Activated CD8-positive, alpha-beta memory T cell treated with anti-CD3 and anti-CD28 coated beads, Interleukin-2, amount 10 ng/mL, durations not matched to agents 7 days and 5 days (primary cell): Measurements from ENCODE around the gene TRIM40. TPM values are rescaled to one million over a fixed set of nuclear protein-coding genes. Genes with fewer than 3 reads are reported as not detected.

Experiments used
- ATAC-seq: fragments of 150-1000 bp; cut with Tn5 transposase; one replicate; pipeline ENCODE4 v1.10.0; 2021; ENCODE audit warnings: moderate library complexity
- CTCF ChIA-PET: fragments of 350-600 bp; sonication (Branson Sonifier 250); formaldehyde crosslinking; loops from one replicate; lab custom pipeline; 2021; ENCODE audit warnings: antibody characterized with exemption; lab: Charles Lee
- DNase-seq: peaks from one replicate; pipeline ENCODE4 v3.0.0-alpha.2; 2020
- H3K27ac Mint-ChIP-seq: one replicate; pipeline ENCODE4 v1.8.0; 2021; ENCODE audit warnings: mild to moderate bottlenecking, mixed read lengths
- H3K27me3 Mint-ChIP-seq: one replicate; pipeline ENCODE4 v1.8.0; 2021; ENCODE audit warnings: mixed read lengths
- H3K36me3 Mint-ChIP-seq: one replicate; pipeline ENCODE4 v1.8.0; 2021; ENCODE audit warnings: mild to moderate bottlenecking, mixed read lengths
- H3K4me1 Mint-ChIP-seq: one replicate; pipeline ENCODE4 v1.8.0; 2021; ENCODE audit warnings: mixed read lengths
- H3K4me3 Mint-ChIP-seq: one replicate; pipeline ENCODE4 v1.8.0; 2021; ENCODE audit warnings: mild to moderate bottlenecking, moderate library complexity, mixed read lengths
- H3K9me3 Mint-ChIP-seq: one replicate; pipeline ENCODE4 v1.8.0; 2022; ENCODE audit warnings: low read depth, mixed read lengths
- total RNA-seq, 2 experiments: library from RNA; stranded (reverse); gene quantifications; one replicate each; pipeline ENCODE4 v1.2.3, GENCODE V29; 2021

TRIM40 gene, protein sequence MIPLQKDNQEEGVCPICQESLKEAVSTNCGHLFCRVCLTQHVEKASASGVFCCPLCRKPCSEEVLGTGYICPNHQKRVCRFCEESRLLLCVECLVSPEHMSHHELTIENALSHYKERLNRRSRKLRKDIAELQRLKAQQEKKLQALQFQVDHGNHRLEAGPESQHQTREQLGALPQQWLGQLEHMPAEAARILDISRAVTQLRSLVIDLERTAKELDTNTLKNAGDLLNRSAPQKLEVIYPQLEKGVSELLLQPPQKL
- not detected for total RNA-seq

DNA sequence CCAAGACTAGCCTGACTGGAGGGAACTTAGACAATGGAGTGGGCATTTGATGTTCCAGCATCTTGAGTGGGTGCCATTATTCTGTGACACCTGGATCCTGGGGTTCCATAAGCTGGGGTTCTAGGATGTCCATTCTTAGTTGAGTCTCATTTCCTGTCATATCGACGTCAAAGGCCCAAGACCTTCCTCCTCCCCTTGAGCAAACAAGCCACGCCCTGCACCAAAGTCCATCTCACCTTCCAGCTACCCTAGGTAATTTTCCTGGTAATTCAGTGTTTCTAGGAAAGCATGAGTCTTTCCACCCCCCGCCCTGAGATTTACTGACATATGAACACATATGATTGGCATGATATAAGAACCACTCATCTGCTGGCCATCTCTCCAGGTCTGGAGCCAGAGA, at the start of gene TRIM40:
Gene TRIM40 (plus strand): TSS at position 384 of the 400 bp plus-strand sequence. CDS start 897 bp downstream, outside the sequence.
- ATAC-seq (no peak), DNase-seq (no peak)
- H3K27me3 Mint-ChIP-seq: peaks cover 71% of the 10 kb centered on the region
- H3K4me1 Mint-ChIP-seq: peaks cover 17% of the 10 kb centered on the region
- H3K4me3 Mint-ChIP-seq: no peak within 1 kb of the TSS
- H3K9me3 Mint-ChIP-seq: no peaks in the 10 kb centered on the region
- H3K36me3 Mint-ChIP-seq: no peaks in the 10 kb centered on the region
- no peak within 1 kb of the TSS for H3K27ac Mint-ChIP-seq
- CTCF ChIA-PET: interaction anchor here (1.3 to 9.2 kb wide), 2 partner anchors 32 to 38 kb away, joined by 4 to 234 read pairs; no protein-coding TSS in a partner anchor

DNA sequence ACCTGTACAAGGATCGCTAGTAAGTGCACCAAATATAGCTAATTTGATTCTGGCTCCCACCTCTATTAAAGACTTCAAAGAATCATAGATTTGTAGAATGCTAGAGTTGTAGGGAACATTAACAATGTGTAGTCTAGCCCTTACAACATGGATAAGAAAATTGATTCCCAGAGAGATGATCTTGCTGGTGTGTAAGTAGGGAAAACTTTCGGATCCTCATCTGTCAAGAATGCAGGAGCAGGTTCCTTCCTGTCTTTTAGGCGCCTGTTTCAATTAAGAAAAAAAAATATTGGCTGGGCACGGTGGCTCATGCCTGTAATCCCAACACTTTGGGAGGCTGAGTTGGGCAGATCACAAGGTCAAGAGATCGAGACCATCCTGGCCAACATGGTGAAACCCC, 48.1 kb upstream of the TRIM40 start:
- Mint-ChIP-seq H3K4me1 (no peaks in the 10 kb centered on the region), H3K36me3 (peaks cover 1% of the 10 kb centered on the region), H3K9me3 (no peaks in the 10 kb centered on the region), H3K27ac (no peak overlapping the region), H3K27me3 (peaks cover 62% of the 10 kb centered on the region), H3K4me3 (no peak overlapping the region)
- DNase-seq: no peak
- no peak for ATAC-seq
- CTCF ChIA-PET: interaction anchor here (1.5 to 2.7 kb wide), 3 partner anchors 9 to 43 kb away, joined by 4 to 13 read pairs (median 7); no protein-coding TSS in a partner anchor

DNA sequence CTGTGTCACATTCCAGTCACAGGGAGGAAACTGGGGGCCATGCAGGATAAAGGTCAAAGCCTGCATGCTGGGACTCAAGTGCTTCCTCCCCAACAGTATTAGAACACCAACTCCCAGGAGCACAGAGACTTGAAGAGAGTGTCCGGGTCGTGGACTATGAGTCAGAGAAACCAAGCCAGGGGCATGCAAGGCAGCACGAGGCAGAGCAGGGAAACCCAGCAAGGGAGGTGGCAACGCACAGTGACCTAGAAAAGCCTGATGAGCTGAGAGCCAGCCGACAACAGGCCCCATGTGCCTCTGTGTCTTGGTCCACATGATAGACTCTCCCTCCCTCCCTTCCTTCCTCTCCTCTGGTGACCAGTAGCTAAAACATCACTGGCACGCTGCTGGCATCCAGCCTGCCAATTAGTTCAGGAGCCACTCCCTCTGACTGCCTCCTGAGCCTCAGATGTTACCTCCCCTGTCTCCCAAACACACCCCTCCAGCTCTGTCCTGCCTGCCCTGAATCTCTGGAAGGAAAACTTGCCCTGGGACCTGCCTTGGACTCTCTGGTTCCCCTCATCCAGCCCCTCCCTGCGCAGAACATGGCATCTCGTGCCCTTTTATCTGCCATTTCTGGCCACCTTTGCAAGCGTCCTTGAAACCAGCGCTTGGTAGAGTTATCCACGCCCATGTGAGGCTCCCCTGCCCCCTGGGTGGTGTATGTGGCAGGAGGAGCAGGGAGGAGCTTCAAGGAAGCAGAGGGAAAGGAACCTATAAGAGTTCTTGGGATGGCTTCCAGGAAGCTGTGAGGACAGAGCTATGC, 44.2 kb upstream of the TRIM40 start:
- DNase-seq (no peak), ATAC-seq (no peak)
- no peak overlapping the region for H3K27ac Mint-ChIP-seq
- no peak overlapping the region for H3K4me3 Mint-ChIP-seq
- H3K9me3 Mint-ChIP-seq: no peaks in the 10 kb centered on the region
- peaks cover 80% of the 10 kb centered on the region for H3K27me3 Mint-ChIP-seq
- peaks cover 1% of the 10 kb centered on the region for H3K36me3 Mint-ChIP-seq
- H3K4me1 Mint-ChIP-seq: no peaks in the 10 kb centered on the region
- CTCF ChIA-PET: interaction anchor here (0.7 to 2.9 kb wide), 3 partner anchors 11 to 404 kb away, joined by 3 to 12 read pairs (median 4); no protein-coding TSS in a partner anchor

DNA sequence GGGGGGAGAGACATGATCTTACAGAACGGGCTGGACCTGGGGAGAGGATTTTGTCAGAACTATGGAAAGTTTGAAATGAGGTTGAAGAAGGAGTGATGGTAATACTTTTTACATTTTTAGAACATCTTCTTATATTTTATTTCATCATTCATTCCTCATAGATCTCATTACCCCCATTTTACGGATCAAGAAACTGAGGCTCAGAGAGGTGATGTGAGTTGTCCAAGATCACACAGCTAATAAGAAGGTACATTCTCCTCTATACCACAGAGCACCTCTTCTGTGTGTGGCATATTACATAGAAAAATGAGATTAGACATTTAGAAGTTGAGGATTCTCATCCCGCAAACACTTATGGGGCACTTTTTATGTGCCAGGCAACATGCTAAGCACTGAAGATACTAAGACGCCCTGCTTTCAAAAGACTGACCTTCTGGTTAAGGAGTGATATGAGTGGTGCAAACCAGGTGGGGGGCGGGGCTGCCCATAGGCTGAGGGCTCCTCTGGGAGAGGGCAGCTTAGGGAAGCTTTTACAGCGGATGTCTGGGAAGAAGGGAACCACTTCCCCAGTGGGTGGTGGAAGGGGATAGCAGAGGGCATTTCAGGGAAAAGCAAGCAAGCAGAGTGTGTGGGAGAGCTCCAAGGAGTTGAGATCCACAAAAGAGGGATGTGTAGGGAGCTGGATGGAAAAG, 42.9 kb upstream of the TRIM40 start:
- peaks cover 3% of the 10 kb centered on the region for H3K36me3 Mint-ChIP-seq
- no peaks in the 10 kb centered on the region for H3K9me3 Mint-ChIP-seq
- no peak for DNase-seq

DNA sequence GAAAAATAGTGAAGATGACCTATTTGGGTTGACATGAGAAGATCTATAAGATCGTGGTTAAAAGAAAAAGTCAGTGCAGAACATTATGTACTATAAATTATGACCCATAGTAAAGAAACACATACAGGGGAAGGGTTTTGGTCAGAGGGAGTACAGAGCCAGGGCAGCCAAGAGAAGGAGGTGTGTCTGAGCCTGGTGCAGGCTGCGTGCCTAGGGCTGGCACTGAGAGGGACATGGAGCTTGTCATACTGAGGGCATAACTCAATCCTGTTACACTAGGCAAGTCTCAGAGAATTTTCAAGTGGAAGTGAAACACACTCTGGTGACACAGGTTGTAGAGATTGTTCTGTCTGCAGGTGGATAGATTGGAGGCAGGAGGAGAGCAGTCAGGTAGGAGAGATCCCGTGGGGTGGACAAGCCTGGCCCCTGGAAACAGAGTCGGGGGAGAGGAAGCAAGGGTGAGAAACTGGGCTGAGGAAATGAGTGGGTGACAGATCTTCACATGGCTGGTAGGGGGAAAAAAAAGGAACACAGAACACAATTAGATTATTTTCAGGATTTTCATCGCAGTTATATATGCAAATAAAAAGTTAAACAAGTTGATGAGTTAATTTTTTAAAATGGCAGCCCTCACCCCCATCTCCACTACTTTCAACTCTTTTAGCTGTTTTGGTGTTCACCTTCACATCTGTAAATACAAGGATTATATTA, 41.8 kb upstream of the TRIM40 start:
- Mint-ChIP-seq H3K4me3 (no peak overlapping the region), H3K27me3 (peaks cover 88% of the 10 kb centered on the region), H3K27ac (no peak overlapping the region), H3K9me3 (no peaks in the 10 kb centered on the region), H3K36me3 (peaks cover 3% of the 10 kb centered on the region), H3K4me1 (peaks cover 3% of the 10 kb centered on the region)
- ATAC-seq (no peak), DNase-seq (no peak)
- CTCF ChIA-PET: interaction anchor here (2.3 kb wide), 1 partner anchor 9 kb away, joined by 10 read pairs; no protein-coding TSS in a partner anchor

More for the DNA sequence above, 42.9 kb upstream of the TRIM40 start:
- Mint-ChIP-seq H3K27ac (no peak overlapping the region), H3K4me3 (no peak overlapping the region), H3K27me3 (peaks cover 81% of the 10 kb centered on the region), H3K4me1 (peaks cover 3% of the 10 kb centered on the region)
- CTCF ChIA-PET: interaction anchor here (0.7 to 2.3 kb wide), 2 partner anchors 10 to 405 kb away, joined by 3 to 10 read pairs; no protein-coding TSS in a partner anchor
- no peak for ATAC-seq

DNA sequence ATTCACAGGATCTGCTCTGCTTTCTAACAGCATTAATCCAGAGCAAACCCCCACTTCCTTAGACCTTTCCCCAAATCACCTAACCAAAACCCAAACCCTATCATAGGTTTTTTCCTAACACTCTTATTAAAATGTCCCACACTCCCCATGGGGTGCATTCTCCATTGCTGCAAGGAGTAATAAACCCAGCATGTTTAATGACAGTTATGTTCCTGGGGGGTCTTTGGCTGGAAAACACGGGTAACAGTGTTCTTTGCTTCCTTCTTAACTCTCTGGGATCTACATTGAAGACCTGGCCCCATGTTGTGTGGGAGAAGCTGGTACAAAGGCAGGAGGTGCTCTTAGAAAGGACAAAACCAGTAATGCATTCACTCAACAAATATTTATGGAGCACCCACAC, 39.1 kb upstream of the TRIM40 start:
- DNase-seq (no peak), ATAC-seq (no peak)
- Mint-ChIP-seq H3K27me3 (peaks cover 90% of the 10 kb centered on the region), H3K36me3 (peaks cover 3% of the 10 kb centered on the region), H3K4me3 (no peak overlapping the region), H3K4me1 (peaks cover 23% of the 10 kb centered on the region), H3K27ac (no peak overlapping the region), H3K9me3 (no peaks in the 10 kb centered on the region)
- CTCF ChIA-PET: interaction anchor here (0.8 to 2.7 kb wide), 2 partner anchors 34 to 73 kb away, joined by 3 to 11 read pairs; no protein-coding TSS in a partner anchor

DNA sequence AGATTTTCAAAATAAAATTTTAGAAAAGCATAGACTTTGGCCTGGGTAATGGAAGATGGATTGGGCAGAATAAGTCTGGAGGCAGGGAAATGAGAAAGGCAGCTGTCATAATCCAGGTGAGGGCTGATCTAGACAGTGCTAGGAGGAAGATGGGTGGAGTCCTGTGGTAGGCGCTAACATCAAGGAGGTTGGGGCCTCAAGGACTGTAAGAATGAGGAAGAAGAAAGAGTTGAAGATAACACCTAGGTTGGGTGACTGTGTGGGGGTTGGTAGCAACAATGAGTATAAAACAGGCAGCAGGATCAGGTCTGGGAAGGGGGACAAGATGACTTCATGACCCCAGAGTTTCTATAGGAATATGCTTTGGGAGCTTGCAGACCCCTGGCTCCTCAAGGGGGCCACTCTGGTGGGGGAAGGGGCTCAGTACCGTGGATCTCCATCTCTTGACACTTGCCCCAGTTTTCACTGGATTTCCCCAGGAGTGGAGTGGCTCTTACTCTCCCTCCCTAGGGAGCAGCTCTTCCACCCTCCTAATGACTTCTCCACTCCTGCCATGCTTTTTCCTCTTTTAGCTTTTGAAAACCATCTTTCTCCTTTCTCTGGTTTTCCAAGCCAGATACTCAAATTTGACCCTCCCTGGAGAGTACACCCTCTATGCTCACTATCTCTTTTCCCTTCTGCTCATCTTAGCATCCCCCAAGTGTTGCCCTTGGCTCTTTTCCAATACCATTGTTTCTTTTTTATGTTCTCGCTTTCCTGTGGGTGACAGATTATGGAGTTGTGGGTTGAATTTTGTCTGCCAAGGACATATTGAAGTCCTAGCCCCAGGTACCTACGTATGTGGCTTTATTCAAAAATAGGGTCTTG, 37.8 kb upstream of the TRIM40 start:
- no peak overlapping the region for H3K27ac Mint-ChIP-seq
- H3K9me3 Mint-ChIP-seq: no peaks in the 10 kb centered on the region
- ATAC-seq (no peak), DNase-seq (no peak)
- H3K36me3 Mint-ChIP-seq: peaks cover 2% of the 10 kb centered on the region
- peaks cover 31% of the 10 kb centered on the region for H3K4me1 Mint-ChIP-seq
- H3K27me3 Mint-ChIP-seq: peaks cover 82% of the 10 kb centered on the region
- H3K4me3 Mint-ChIP-seq: no peak overlapping the region
- CTCF ChIA-PET: interaction anchor here (0.9 to 2.7 kb wide), 2 partner anchors 33 to 37 kb away, joined by 4 to 11 read pairs; no protein-coding TSS in a partner anchor

DNA sequence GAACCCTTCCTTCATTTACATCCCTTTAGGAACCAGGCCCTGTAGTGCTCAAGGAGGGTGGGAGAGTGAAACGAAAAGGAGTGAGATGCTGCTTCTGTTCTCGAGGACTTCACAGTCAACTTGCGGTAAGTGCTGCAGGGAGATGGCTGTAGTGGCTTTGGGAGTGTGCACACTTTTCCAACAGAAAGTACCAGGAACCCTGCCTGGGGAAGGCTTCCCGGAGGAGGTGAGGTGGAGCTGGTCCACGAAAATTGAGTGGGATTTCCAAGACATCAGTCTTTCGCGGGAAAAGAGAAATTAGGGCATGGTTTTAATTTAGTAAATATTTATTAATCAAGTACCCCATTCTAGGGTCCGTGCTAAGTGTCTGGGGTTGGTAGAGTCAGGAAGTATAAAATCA, 35.8 kb upstream of the TRIM40 start:
- DNase-seq: no peak

DNA sequence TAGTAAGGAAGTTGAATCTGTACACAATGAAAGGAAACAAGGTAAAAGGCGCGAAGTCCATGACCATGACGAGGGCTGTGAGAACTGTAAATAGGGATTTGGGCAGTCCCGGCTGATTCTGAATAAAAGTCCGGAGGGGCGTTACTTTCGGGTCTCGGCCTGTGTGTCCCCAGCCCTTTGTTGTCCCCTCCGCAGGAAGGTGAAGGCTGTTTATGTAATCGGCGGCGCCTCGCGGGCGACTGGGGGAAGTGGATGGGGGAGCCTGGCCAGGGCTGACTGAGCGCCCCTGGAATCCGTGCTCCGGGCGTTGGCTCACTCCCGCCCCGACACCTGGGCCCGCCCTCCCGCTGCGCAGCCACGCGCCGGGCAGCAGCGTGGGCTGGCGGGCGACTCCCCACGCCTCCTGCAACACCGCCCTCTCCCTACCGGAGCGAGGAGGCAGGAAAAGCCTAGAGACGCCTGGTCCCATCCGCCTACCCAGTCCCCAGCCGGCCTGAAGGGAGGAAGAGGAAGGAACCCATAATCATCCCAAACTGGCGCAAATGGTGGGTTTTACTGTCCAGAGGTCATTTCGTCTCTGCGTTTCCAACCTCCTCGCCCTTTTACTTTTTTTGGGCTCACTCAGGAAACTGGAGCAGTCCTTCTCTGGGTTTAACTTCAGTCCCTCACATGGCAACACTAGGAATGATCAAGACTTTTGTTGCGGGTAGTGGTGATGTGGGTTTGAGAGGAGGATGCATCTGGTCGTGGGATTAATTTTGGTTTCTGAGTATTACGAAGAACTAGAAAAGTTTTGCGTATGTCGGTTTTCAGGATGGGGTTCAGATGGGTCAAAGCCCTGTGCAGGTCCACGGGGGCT, 35.1 kb upstream of the TRIM40 start:
- Mint-ChIP-seq H3K27ac (no peak overlapping the region), H3K4me3 (peak overlapping the region; percentile 60), H3K36me3 (peaks cover 2% of the 10 kb centered on the region), H3K4me1 (peaks cover 37% of the 10 kb centered on the region), H3K27me3 (peaks cover 76% of the 10 kb centered on the region), H3K9me3 (no peaks in the 10 kb centered on the region)
- no peak for DNase-seq
- ATAC-seq: peak; percentile 18
- CTCF ChIA-PET: interaction anchor here (0.9 to 5.6 kb wide), 9 partner anchors 25 to 214 kb away, joined by 3 to 234 read pairs (median 4); partner anchors contain the start of genes POLR1H, PPP1R11, TRIM26 and TRIM40

More for the DNA sequence above, 35.8 kb upstream of the TRIM40 start:
- peaks cover 2% of the 10 kb centered on the region for H3K36me3 Mint-ChIP-seq
- H3K4me1 Mint-ChIP-seq: peaks cover 37% of the 10 kb centered on the region
- no peaks in the 10 kb centered on the region for H3K9me3 Mint-ChIP-seq
- H3K4me3 Mint-ChIP-seq: peak overlapping the region; percentile 13
- CTCF ChIA-PET: no interaction called here
- H3K27ac Mint-ChIP-seq: no peak overlapping the region
- H3K27me3 Mint-ChIP-seq: peaks cover 81% of the 10 kb centered on the region
- no peak for ATAC-seq

DNA sequence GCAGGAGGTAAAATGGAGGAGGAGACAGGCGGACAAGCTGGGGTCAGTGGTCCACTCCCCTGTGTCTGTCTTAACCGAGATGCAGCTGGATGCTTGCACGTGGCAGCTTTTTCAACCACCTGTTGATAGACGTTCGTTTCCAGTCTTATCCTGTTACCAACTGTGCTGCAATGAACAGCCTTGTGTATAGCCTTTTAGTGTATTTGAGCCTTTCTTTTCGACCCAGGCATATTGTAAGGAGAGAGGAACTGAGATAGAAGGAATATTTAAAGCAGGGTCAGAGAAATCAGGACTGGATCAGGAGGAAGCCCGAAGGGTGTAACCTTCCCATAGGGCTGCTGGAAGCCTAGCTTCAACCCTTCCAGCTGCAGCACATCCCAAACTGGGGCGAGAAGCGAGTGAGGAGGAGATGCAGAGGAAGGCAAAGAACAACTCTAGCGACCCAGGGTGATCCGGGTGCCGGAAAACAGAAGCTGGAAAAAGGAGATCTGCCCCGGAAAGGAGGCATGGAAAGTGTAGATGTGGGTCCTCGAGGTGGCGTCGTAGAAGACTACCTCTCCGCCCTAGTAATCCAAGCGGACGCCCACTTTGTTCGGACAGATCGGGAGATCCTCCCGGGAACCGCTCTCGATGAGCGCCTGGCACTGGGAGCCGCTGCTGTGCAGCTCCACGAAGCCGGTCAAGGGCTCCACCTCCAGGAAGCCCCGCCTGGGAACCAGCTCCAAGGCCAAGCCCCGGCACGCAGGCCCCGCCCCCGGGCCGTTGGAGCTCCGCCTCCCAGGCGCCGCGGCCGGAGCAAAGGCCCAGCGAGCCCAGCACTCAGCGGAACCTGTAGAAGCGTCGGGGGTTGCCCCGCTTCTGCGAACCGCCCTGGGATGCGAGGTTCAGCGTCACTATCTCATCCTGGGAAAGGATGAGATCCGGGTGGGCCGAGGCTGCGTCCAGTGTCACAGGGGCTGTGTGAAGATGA, 34.2 kb upstream of the TRIM40 start:
- Mint-ChIP-seq H3K4me3 (peak overlapping the region; percentile 60), H3K4me1 (peaks cover 37% of the 10 kb centered on the region), H3K27ac (no peak overlapping the region), H3K27me3 (peaks cover 71% of the 10 kb centered on the region), H3K9me3 (no peaks in the 10 kb centered on the region), H3K36me3 (peaks cover 2% of the 10 kb centered on the region)
- CTCF ChIA-PET: interaction anchor here (0.6 to 5.6 kb wide), 16 partner anchors 10 to 213 kb away, joined by 3 to 234 read pairs (median 6); partner anchors contain the start of genes POLR1H, PPP1R11, TRIM26 and TRIM40
- DNase-seq (peak; percentile 70), ATAC-seq (peak; percentile 79)
